ENCODE measurements around the gene PUS7.
A peak's percentile ranks its signal among the peaks of the same experiment; 100 is the strongest.
"Not testable (repeated sequence)": the region's sequence is repeated elsewhere in the genome, so short reads cannot be mapped to it uniquely, and the experiment has no call there.

PUS7 gene, protein sequence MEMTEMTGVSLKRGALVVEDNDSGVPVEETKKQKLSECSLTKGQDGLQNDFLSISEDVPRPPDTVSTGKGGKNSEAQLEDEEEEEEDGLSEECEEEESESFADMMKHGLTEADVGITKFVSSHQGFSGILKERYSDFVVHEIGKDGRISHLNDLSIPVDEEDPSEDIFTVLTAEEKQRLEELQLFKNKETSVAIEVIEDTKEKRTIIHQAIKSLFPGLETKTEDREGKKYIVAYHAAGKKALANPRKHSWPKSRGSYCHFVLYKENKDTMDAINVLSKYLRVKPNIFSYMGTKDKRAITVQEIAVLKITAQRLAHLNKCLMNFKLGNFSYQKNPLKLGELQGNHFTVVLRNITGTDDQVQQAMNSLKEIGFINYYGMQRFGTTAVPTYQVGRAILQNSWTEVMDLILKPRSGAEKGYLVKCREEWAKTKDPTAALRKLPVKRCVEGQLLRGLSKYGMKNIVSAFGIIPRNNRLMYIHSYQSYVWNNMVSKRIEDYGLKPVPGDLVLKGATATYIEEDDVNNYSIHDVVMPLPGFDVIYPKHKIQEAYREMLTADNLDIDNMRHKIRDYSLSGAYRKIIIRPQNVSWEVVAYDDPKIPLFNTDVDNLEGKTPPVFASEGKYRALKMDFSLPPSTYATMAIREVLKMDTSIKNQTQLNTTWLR

DNA sequence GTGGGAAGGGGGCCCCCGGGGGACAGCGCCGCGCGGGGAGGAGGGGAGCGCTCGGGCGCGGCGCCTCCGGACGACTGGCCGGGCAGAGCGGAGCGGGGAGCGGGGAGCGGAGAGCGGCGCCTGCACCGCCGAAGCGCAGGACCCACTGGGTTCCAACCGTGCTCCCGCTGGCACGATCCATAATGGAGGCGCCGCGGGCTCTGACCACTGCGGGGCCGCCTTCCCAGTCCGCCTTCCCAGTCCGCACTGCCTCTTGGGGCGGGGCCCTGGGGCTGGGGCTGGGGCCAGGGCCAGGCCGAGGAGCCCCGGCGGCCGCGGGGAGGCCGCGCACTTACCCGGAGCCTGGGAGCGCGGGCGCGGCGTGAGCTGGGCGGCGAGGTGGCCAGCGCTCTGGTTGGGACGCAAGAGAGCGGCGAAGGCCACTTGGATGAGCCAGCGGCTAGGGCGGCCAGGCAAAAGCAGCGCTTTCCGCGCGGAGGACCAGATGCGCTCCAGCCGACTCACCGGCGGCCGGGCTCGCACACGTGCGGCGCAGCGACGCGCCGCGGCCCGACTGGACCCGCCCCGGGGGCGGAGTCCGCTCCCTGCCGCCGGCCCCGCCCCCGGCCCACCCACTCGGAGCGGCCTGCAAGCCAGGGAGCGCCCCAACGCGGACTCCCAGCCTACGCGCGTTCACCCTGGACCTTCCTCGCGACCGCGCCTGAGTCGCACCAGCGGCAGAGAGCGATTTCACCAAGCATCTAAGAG is at the start of gene PUS7:
Gene PUS7 (minus strand): TSS at position 555 of the 747 bp plus-strand sequence. CDS start 13,759 bp downstream, outside the sequence.
- DNase-seq (ENCODE audit: low read depth in 2 of 2): peak; percentile 69 to 79

DNA sequence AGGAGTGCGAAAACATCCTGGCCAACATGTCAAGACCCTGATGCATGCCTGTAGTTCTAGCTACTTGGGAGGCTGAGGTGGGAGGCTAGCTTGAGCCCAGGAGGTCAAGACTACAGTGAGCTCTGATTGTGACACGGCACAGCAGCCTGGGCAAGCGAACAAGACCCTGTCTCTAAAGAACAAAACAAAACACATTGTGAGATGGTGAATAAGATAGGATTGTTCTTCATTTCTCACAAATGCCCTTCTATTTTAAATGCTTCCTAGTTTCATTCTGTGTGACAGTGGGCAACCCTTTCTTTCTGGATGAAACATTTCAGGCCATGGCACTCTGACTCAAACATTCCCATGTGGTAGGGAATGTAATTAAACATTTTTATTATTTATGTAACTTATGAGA is 45.8 kb upstream of the PUS7 start:
- no peak for DNase-seq (ENCODE audit: low read depth in 2 of 2)

DNA sequence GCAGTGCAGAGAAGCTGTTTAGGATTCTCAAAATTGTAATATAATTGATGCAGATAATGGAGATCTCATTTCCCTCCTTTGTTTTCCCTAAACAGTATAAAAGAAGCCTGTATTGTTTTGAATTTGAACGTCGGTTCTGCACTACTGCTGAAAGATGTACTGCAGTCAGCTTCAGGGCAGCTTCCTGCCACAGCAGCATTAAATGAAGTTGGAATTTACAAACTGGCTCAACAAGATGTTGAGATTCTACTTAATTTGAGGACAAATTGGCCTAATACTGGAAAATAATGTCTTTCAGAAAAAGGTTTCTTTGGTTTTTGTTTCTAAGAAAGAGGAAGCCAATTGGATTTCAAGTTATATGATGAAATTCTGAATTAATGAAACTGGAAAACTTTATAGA is 45.0 kb upstream of the PUS7 start:
- no peak for DNase-seq (ENCODE audit: low read depth in 2 of 2)

DNA sequence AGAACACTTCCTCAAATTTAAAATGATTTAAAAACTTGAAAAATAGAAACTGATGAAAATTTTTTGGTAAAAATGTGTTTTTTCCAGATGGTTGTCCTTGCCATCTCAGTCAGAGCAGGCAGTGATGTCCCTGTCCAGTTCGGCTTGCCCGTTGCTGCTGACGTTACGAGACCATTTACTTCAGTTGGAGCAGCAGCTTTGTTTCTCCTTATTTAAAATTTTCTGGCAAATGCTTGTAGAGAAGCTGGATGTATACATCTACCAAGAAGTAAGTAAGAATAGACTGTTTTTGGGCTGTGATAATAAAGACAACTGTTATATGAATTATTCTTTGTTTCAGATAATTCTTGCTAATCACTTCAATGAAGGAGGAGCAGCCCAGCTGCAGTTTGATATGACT is 43.1 kb upstream of the PUS7 start:
- no peak for DNase-seq (ENCODE audit: low read depth in 2 of 2)

DNA sequence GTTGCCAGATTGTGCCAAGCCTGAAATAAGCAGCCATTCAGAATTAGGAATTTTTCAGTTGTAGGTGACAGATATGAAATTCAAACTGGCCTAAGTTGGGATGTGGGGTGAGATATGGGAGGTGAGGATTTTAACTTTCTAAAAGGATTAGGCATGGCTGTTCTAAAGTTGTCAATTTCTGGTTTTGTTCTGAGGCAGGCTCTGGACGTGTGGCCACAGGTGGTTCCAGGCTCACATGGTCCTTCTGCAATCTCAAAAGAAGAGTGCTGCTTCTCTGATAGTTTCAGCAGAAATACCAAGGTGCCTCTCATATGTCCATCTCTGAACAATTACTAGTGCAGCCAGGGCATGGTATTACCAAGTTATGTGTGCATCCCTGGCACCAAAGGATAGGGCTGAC is 37.9 kb upstream of the PUS7 start:
- no peak for DNase-seq (ENCODE audit: low read depth in 2 of 2)

DNA sequence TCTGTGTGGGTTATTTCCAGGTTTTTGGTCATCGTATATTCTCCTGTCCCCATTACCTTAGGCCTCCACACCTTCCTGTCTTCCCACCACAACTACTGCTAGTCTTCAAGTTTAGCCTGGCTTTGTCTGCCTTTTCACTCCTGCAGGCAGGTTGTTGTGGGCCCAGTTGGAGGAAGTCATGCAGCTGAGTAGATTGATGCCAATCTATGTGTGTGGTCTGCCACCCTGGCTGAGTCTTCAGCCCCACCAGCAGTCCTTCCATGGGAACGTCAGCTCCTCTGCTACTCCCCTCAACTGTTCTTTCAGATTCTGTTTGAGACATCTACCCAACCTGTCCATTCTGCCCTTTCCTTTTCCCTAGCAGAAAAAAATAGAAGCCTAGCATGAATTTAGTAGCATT is 16.3 kb upstream of the PUS7 start:
- DNase-seq (ENCODE audit: low read depth in 2 of 2): no peak

DNA sequence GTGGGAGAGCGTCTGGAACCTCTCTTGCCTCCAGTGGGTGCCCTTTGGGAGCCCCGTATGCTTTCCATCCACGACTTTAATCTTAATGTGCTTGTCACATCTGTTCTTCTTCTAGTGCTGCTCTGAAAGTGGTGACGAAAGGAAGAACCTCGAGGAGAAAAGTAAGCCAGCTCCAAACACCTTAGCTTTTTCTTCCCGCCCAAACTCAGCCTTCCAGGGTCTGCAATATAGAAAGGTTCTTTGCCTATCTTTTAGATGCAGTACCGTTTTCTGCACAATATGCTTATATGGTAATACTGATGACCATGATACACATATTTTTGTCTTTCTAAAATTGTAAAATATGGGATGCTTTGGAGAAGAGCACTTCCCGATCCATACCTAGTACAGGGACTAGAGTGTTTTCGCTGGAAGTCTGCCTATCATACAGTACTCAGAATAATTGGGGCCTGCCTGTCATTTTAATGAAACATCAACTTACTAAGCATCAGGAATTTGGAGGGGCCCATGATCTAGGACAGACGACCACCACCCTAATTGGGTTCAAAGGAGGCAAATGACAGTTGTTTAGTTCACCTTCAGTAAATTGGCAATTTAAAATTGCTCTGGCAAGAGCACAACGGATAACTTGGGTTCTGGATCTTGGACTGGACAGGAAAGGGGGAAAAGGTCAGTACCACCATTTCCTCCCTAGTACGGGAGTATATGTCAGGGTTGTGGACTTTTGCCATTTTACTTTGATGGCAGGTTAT is 10.8 kb upstream of the PUS7 start:
- no peak for DNase-seq (ENCODE audit: low read depth in 2 of 2)

DNA sequence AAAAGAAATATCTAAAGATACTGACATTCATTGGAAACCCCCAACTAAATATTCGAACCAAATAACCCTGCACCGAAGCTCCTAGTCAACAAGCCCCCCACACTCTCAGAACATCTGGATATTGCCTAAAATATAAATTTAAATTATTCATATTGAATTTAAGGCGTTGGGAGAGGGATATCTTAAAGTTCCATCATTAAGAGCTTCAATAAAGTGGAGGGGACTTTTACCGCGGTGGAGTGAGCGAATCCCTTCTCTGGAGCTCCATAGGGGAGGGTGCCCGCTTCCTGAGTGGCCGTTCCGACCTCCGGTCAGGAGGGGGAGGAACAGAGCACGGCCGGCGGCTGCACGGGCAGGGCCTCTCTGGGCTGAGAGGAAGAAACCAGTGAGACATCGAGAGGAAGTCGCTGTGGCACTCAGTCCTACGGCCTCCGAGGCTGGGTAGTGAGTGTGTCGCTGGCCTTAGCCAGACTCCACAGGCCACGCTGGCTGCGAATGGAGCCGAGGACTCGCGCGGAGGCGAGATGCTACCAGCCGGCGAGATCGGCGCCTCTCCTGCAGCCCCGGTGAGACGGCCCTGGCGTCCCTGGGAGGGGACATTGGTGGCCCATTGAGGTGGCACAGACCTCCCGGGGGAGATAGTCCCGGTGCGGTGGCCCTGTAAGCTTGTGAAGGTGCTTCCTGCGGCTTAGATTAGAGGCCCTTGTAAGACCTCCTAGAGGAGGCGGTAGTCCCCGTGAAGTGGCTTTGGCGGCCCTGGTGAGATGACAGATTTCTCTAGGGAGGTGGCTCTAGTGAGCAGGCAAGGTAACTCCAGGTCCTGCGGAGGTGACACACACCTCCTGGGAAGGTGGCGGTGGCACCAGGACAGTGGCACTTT is 10.0 kb upstream of the PUS7 start, which contains the start of gene RINT1:
Gene RINT1 (plus strand): TSS at position 410 of the 880 bp plus-strand sequence. CDS start 115 bp downstream, at position 525.
- DNase-seq (ENCODE audit: low read depth in 2 of 2): peak; percentile 85 to 88

DNA sequence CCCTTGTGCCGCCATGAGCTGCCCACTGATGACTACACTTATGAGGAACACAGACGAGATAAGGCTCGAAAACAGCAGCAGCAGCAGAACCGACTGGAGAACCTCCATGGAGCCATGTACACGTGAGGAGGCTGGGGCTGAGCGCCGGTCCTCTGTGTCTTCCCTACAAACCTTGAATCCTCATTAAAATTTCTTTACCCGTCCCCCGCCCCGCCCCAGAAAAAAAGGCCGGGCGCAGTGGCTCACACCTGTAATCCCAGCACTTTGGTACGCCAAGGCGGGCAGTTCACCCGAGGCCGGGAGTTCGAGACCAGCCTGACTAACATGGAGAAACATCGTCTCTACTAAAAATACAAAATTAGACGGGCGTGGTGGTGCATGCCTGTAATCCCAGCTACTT is 8.5 kb upstream of the PUS7 start:
- no peak for DNase-seq (ENCODE audit: low read depth in 2 of 2)

DNA sequence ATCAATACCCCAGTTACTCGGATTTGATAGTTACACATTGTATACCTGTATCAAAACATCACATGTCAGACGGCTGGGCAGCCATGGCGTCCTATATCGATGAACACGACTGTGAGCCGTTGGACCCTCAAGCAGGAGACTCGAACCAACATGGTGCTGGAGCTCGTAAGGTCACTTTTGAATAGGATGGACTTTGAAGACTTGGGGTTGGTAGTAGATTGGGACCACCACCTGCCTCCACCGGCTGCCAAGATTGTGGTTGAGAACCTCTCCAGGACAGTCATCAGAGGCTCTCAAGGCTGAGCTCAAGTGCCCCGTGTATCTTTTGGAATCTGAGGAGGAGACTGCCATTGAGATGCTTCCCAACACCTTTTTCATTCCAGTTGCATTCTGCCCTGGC is 8.1 kb upstream of the PUS7 start:
- no peak for DNase-seq (ENCODE audit: low read depth in 2 of 2)

DNA sequence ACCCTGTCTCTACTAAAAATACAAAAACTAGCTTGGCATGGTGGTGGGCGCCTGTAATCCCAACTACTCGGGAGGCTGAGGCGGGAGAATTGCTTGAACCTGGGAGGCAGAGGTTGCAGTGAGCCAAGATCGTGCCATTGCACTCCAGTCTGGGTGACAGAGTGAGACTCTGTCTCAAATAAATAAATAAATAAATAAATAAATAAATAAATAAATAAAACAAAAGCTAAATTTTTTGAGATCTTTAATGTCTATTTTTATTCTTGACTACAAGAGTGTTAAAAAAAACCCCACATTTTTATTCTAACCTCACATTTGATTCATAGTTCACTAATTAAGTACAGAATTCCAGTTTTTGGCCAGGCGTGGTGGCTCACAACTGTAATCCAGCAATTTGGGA is 5.7 kb upstream of the PUS7 start:
- not testable (repeated sequence) for DNase-seq (ENCODE audit: low read depth in 2 of 2)

DNA sequence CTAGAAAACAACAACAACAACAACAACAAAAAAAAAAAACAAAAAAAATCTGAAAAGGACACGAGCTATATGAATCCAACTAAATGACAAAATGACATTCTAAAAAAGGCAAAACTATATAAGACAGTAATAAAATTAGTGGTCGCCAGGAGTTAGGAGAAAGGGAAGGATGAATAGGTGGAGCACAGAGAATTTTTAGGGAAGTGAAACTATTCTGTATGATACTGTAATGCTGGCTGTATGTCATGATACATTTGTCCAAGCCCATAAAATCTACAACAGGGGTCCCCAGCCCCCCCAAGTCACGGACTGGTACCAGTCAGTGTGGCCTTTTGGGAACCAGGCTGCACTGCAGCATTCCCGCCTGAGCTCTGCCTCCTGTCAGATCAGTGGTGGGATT is 2.8 kb upstream of the PUS7 start:
- DNase-seq (ENCODE audit: low read depth in 2 of 2): no peak

DNA sequence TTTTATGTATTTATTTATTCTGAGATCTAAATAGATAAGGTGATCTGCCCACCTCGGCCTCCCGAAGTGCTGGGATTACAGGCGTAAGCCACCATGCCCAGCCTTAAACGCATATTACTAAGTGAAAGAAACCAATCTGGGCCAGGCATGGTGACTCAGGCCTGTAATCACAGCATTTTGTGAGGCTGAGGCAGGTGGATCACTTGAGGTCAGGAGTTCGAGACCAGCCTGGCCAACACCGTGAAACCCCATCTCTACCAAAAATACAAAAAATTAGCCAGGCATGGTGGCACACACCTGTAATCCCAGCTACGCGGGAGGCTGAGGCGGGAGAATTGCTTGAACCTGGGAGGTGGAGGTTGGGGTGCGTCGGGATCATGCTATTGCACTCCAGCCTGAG is 2.4 kb upstream of the PUS7 start:
- DNase-seq (ENCODE audit: low read depth in 2 of 2): not testable (repeated sequence)

DNA sequence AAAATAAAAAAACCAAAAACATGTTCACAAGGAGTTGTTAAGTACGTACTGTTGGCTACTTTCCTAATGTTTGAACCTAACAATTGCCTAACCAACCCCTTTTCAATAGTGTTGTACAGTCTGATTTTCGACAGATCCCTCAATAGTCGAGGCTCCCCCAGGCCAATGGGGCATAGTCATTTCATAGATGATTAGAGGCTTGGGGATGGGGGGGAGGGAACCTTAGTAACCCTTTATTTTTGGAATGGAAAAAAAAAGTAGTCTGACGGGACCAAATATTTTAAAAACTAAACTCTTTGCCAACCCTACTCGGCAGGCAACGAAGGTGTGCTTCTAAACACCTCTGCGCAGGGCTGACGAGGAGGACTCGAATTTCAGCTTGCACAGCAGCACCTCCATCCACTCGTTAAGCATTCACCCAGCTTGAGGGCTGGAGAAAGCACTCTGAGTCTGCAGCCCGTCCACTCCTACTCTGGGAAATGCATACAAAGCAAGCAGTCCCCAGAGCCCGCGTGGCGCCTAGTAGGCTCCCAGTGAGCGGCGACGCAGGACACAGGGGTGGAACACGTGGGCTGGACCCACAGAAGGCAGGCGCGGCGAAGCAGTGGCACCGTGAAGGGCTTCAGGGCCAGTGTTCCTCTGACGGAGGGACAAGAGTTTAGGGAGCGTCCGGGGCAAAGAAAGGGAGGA is 899 bp downstream of the PUS7 start:
- DNase-seq (ENCODE audit: low read depth in 2 of 2): peak; percentile 28 to 52

DNA sequence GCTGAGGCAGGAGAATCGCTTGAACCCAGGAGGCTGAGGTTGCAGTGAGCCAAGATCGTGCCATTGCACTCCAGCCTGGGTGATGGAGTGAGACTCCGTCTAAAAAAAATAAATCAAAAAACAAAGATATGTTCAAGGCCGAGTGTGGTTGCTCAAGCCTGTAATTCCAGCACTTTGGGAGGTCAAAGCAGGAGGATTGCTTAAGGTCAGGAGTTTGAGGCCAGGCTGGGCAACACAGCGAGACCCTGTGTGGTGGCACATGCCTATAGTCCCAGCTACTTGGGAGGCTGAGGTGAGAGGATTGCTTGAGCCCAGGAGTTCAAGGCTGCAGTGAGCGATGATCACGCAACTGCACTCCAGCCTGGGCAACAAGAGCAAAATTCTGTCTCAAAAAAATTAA is 1.5 kb downstream of the PUS7 start:
- not testable (repeated sequence) for DNase-seq (ENCODE audit: low read depth in 2 of 2)

DNA sequence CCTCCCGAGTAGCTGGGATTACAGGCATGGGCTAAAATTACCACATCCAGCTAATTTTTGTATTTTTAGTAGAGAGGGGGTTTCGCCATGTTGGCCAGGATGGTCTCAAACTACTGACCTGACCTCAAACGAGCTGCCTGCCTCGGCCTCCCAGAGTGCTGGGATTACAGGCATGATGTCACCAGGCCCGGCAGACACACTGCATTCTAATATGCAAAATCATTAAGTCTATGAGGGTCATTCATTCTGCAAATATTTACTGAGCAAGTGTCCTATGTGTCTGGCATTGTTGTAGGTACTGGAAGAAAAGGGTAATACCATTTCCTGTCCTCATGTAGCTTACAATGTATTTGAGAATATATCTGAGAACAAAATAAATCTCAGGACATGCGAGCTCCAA is 2.7 kb downstream of the PUS7 start:
- no peak for DNase-seq (ENCODE audit: low read depth in 2 of 2)

DNA sequence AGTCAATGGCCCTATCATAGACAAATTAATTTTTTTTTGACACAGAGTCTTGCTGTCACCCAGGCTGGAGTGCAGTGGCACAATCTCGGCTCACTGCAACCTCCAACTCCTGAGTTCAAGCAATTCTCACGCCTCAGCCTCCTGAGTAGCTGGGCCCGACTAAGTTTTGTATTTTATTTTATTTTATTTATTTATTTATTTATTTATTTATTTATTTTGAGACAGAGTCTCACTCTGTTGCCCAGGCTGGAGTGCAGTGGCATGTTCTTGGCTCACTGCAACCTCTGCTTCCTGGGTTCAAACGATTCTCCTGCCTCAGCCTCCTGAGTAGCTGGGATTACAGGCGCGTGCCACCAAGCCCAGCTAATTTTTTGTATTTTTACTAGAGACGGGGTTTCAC is 6.5 kb downstream of the PUS7 start:
- DNase-seq (ENCODE audit: low read depth in 2 of 2): not testable (repeated sequence)

DNA sequence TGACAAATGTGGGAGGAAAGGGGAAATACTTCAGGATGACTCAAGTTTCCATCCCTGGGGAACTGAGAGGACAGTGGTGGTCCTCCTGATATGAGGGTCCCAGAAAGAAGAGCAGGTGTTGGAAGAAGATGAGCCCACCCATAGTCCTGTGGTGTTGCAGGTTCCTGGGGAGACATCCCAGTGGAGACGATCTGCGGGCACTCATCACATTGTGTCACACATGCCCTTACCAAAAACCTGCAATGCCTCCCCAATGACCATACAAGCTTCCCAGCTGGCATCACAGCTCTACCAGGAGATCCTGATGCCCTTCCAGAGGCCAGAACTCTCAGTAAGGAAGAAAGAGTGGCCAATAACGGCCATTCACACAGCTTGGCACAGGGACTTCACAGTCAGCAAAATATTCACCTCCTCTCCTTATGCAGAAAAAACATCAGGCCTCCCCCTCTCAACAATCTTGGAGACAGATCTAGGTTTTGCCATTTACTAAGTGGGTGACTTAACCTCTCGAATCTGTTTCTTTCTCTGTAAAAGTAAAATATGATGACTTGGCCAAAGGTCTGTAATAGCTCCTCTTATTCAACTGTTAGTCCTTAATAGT is 9.0 kb downstream of the PUS7 start:
- DNase-seq (ENCODE audit: low read depth in 2 of 2): no peak

DNA sequence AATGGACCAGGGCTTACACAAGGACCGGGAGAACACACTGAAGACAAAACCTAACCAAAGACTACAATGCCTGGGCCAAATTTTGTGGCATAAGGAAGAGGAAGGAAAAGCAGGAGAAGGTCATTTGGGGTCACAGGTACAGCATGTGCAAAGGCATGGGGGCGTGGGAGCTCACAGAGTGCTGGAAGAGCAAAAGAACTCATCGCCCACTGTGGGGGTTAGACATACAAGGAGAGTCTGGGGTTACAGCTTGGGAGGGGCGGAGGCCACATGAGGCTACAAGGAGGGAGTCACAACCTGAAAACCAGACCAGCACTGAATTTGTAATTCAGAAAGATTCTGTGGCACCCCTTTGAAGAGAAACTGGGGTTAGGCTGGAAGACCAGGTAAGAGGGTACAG is 9.7 kb downstream of the PUS7 start:
- DNase-seq (ENCODE audit: low read depth in 2 of 2): no peak

DNA sequence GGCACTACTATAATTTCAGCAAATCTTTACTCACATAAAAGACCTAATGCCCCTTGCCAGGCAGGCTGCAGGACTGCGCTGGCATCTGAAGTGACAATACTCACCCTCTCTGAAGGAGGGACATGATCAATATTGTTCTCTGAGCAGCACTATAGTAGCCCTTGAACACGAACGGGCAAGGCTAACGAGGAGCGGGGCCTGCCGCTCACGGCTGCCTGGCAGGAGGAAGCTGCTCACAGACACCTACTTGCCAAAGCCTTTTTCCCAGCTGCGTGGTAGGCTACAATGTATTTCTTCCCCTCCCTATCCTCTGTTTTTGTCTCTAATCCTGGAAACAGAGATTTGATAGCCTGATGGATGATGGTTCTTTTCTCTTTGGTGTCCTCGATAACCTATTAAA is 19.9 kb downstream of the PUS7 start:
- DNase-seq (ENCODE audit: low read depth in 2 of 2): no peak

Data from stimulated activated CD4-positive, alpha-beta T cell treated with anti-CD3 and anti-CD28 coated beads, Interleukin-12 subunit alpha, Interleukin-12 subunit beta, amount 100 ng/mL, for 24 hours (primary cell).